WTC11 (cell line): ENCODE measurements around the gene OBSCN. TPM values are rescaled to one million over a fixed set of nuclear protein-coding genes. Genes with fewer than 3 reads are reported as not detected.

Source experiments
- ATAC-seq: fragments of 200-7000 bp; cut with Tn5 transposase; 2 replicates; pipeline ENCODE4 v1.10.0; 2021; ENCODE audit warnings: mild to moderate bottlenecking, moderate library complexity
- CTCF ChIA-PET: fragments of 300-600 bp; sonication (Branson Sonifier 250); formaldehyde crosslinking; loops from one replicate; lab custom pipeline; 2021; ENCODE audit warnings: antibody characterized with exemption; lab: Charles Lee
- POLR2A ChIA-PET: fragments of 350-600 bp; sonication (Branson Sonifier 250); formaldehyde crosslinking; loops from one replicate; lab custom pipeline; 2021; ENCODE audit warnings: antibody characterized with exemption; lab: Charles Lee
- DNase-seq: peaks from one replicate; pipeline ENCODE4 v3.0.0; 2021; ENCODE audit warnings: low spot score
- H3K27ac Mint-ChIP-seq: 2 replicates; pipeline ENCODE4 v1.8.0; 2021; ENCODE audit warnings: mixed read lengths
- H3K27me3 Mint-ChIP-seq: 2 replicates; pipeline ENCODE4 v1.8.0; 2021; ENCODE audit warnings: low read depth, mild to moderate bottlenecking, moderate library complexity, mixed read lengths
- H3K36me3 Mint-ChIP-seq: 2 replicates; pipeline ENCODE4 v1.8.0; 2021; ENCODE audit warnings: mixed read lengths
- H3K4me1 Mint-ChIP-seq: 2 replicates; pipeline ENCODE4 v1.8.0; 2022; ENCODE audit warnings: mixed read lengths
- H3K4me3 Mint-ChIP-seq: 2 replicates; pipeline ENCODE4 v1.8.0; 2021; ENCODE audit warnings: mild to moderate bottlenecking, moderate library complexity, mixed read lengths
- H3K9me3 Mint-ChIP-seq: 2 replicates; pipeline ENCODE4 v1.8.0; 2021; ENCODE audit warnings: mixed read lengths
- EMX1 ChIP-seq: fragments of 250-450 bp; sonication (Bioruptor Pico); IDR thresholded peaks from 2 replicates; pipeline ENCODE4 v1.8.0; 2021; ENCODE audit warnings: mild to moderate bottlenecking
- FOXJ3 ChIP-seq: sonication (generic); formaldehyde crosslinking; IDR thresholded peaks from 2 replicates; pipeline ENCODE4 v1.9.0; 2021; ENCODE audit warnings: missing genetic modification reagents, mild to moderate bottlenecking, borderline replicate concordance
- MXD4 ChIP-seq: fragments of 250-450 bp; sonication (Bioruptor Pico); IDR thresholded peaks from 2 replicates; pipeline ENCODE4 v1.8.0; 2021; ENCODE audit warnings: mild to moderate bottlenecking, moderate library complexity, borderline replicate concordance
- NFYB ChIP-seq: sonication (generic); formaldehyde crosslinking; conservative IDR thresholded peaks from 2 replicates; pipeline ENCODE4 v1.8.0; 2022; ENCODE audit warnings: low read depth, missing genetic modification reagents
- NR2C2 ChIP-seq: sonication (generic); formaldehyde crosslinking; IDR thresholded peaks from 2 replicates; pipeline ENCODE4 v1.8.0; 2022; ENCODE audit warnings: mild to moderate bottlenecking, missing genetic modification reagents
- OVOL2 ChIP-seq: fragments of 250-450 bp; sonication (Bioruptor Pico); IDR thresholded peaks from 2 replicates; pipeline ENCODE4 v1.9.0; 2021; ENCODE audit warnings: mild to moderate bottlenecking, borderline replicate concordance
- SOX15 ChIP-seq: fragments of 250-450 bp; sonication (Bioruptor Pico); IDR thresholded peaks from 2 replicates; pipeline ENCODE4 v1.9.0; 2021; ENCODE audit warnings: mild to moderate bottlenecking
- TP53 ChIP-seq: sonication (generic); formaldehyde crosslinking; IDR thresholded peaks from 2 replicates; pipeline ENCODE4 v1.8.1; 2023; ENCODE audit warnings: mild to moderate bottlenecking, missing genetic modification reagents
- ZNF138 ChIP-seq: sonication (generic); formaldehyde crosslinking; conservative IDR thresholded peaks from 2 replicates; pipeline ENCODE4 v1.8.1; 2022; ENCODE audit warnings: mild to moderate bottlenecking, moderate library complexity, missing genetic modification reagents
- total RNA-seq: library from RNA; stranded (reverse); gene quantifications from 3 replicates; pipeline ENCODE4 v1.2.3, GENCODE V29; 2021
- TF ChIP-seq, protein P1 (sequence below): fragments of 250-450 bp; sonication (Bioruptor Pico); conservative IDR thresholded peaks from 2 replicates; pipeline ENCODE4 v1.9.0; 2021; ENCODE audit warnings: mild to moderate bottlenecking
- TF ChIP-seq, protein P2 (sequence below): sonication (generic); formaldehyde crosslinking; IDR thresholded peaks from 2 replicates; pipeline ENCODE4 v1.8.1; 2023; ENCODE audit warnings: mild to moderate bottlenecking, moderate library complexity, missing genetic modification reagents
- TF ChIP-seq, protein P3 (sequence below): sonication (generic); formaldehyde crosslinking; IDR thresholded peaks from 2 replicates; pipeline ENCODE4 v1.8.1; 2023; ENCODE audit warnings: mild to moderate bottlenecking, missing genetic modification reagents, borderline replicate concordance
- TF ChIP-seq, protein P4 (sequence below): sonication (generic); formaldehyde crosslinking; conservative IDR thresholded peaks from 2 replicates; pipeline ENCODE4 v1.8.1; 2023; ENCODE audit warnings: mild to moderate bottlenecking, low read depth, missing genetic modification reagents, moderate library complexity
- TF ChIP-seq, protein P5 (sequence below): sonication (generic); formaldehyde crosslinking; IDR thresholded peaks from 2 replicates; pipeline ENCODE4 v1.8.0; 2023; ENCODE audit warnings: mild to moderate bottlenecking, missing genetic modification reagents
- TF ChIP-seq, protein P6 (sequence below): sonication (generic); formaldehyde crosslinking; IDR thresholded peaks from 2 replicates; pipeline ENCODE4 v1.8.0; 2022; ENCODE audit warnings: mild to moderate bottlenecking, missing genetic modification reagents
- TF ChIP-seq, protein P7 (sequence below): sonication (generic); formaldehyde crosslinking; IDR thresholded peaks from 2 replicates; pipeline ENCODE4 v1.8.0; 2022; ENCODE audit warnings: mild to moderate bottlenecking, missing genetic modification reagents

The OBSCN gene
- total RNA-seq, 1 experiment from 2014 or later: 38.8 TPM

DNA sequence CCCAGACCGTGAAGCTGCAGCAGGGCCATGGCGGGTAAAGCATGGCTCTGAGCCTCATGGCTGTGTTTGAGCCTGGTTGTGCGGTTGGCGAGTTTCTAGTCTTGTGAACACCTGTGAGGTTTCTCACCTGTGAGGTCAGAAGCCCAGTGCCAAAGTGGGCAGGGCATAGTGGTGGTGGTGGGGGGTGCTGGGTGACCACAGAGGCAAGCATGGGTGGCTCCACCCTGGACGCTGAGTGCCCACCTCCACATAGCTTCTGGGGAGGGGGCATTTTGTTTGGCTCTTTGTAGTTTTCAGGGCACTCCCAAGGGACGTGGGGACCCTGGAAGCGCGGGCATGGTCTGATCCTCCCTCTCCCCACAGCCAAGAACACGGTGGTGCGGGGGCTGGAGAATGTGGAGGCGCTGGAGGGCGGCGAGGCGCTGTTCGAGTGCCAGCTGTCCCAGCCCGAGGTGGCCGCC, 107.7 kb downstream of the OBSCN start:
- TF ChIP-seq MXD4 (CRISPR knock-in tag) (no peak), NR2C2 (no peak), OVOL2 (no peak), SOX15 (CRISPR knock-in tag) (no peak), FOXJ3 (CRISPR knock-in tag) (no peak), TP53 (no peak), EMX1 (CRISPR knock-in tag) (no peak), NFYB (CRISPR knock-in tag) (no peak), ZNF138 (CRISPR knock-in tag) (no peak)
- TF ChIP-seq, protein P1, sequence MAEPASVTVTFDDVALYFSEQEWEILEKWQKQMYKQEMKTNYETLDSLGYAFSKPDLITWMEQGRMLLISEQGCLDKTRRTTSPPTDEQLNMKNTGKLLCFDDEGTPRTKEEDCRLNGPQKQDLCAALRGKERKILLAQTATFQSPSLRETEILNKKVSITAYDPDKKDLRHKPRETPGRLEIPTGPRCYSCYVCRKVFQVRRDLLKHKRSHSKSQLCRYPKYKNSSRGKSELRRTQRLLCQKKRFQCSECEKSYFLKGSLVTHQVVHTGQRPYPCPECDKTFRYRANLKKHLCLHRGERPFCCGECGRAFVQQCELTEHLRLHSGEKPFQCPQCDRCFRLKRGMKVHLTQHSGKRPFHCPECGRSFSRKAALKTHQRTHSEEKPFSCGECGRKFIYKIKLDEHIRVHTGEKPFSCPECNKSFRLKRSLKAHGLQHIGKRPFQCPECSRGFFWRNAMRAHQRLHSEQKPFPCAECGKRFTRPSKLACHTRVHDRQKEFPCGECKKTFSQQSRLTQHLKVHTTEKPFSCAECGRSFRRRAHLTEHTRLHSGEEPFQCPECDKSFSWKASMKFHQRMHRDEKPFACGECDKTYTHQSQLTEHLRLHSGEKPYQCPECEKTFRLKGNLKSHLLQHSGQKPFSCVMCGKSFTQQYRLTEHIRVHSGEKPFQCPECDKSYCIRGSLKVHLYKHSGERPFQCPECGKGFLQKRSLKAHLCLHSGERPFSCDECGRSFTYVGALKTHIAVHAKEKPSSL (CRISPR knock-in tag): no peak
- TF ChIP-seq, protein P2, sequence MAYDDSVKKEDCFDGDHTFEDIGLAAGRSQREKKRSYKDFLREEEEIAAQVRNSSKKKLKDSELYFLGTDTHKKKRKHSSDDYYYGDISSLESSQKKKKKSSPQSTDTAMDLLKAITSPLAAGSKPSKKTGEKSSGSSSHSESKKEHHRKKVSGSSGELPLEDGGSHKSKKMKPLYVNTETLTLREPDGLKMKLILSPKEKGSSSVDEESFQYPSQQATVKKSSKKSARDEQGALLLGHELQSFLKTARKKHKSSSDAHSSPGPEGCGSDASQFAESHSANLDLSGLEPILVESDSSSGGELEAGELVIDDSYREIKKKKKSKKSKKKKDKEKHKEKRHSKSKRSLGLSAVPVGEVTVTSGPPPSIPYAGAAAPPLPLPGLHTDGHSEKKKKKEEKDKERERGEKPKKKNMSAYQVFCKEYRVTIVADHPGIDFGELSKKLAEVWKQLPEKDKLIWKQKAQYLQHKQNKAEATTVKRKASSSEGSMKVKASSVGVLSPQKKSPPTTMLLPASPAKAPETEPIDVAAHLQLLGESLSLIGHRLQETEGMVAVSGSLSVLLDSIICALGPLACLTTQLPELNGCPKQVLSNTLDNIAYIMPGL (CRISPR knock-in tag): no peak
- TF ChIP-seq, protein P3, sequence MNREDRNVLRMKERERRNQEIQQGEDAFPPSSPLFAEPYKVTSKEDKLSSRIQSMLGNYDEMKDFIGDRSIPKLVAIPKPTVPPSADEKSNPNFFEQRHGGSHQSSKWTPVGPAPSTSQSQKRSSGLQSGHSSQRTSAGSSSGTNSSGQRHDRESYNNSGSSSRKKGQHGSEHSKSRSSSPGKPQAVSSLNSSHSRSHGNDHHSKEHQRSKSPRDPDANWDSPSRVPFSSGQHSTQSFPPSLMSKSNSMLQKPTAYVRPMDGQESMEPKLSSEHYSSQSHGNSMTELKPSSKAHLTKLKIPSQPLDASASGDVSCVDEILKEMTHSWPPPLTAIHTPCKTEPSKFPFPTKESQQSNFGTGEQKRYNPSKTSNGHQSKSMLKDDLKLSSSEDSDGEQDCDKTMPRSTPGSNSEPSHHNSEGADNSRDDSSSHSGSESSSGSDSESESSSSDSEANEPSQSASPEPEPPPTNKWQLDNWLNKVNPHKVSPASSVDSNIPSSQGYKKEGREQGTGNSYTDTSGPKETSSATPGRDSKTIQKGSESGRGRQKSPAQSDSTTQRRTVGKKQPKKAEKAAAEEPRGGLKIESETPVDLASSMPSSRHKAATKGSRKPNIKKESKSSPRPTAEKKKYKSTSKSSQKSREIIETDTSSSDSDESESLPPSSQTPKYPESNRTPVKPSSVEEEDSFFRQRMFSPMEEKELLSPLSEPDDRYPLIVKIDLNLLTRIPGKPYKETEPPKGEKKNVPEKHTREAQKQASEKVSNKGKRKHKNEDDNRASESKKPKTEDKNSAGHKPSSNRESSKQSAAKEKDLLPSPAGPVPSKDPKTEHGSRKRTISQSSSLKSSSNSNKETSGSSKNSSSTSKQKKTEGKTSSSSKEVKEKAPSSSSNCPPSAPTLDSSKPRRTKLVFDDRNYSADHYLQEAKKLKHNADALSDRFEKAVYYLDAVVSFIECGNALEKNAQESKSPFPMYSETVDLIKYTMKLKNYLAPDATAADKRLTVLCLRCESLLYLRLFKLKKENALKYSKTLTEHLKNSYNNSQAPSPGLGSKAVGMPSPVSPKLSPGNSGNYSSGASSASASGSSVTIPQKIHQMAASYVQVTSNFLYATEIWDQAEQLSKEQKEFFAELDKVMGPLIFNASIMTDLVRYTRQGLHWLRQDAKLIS (CRISPR knock-in tag): no peak
- TF ChIP-seq, protein P4, sequence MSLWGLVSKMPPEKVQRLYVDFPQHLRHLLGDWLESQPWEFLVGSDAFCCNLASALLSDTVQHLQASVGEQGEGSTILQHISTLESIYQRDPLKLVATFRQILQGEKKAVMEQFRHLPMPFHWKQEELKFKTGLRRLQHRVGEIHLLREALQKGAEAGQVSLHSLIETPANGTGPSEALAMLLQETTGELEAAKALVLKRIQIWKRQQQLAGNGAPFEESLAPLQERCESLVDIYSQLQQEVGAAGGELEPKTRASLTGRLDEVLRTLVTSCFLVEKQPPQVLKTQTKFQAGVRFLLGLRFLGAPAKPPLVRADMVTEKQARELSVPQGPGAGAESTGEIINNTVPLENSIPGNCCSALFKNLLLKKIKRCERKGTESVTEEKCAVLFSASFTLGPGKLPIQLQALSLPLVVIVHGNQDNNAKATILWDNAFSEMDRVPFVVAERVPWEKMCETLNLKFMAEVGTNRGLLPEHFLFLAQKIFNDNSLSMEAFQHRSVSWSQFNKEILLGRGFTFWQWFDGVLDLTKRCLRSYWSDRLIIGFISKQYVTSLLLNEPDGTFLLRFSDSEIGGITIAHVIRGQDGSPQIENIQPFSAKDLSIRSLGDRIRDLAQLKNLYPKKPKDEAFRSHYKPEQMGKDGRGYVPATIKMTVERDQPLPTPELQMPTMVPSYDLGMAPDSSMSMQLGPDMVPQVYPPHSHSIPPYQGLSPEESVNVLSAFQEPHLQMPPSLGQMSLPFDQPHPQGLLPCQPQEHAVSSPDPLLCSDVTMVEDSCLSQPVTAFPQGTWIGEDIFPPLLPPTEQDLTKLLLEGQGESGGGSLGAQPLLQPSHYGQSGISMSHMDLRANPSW: no peak
- TF ChIP-seq, protein P5, sequence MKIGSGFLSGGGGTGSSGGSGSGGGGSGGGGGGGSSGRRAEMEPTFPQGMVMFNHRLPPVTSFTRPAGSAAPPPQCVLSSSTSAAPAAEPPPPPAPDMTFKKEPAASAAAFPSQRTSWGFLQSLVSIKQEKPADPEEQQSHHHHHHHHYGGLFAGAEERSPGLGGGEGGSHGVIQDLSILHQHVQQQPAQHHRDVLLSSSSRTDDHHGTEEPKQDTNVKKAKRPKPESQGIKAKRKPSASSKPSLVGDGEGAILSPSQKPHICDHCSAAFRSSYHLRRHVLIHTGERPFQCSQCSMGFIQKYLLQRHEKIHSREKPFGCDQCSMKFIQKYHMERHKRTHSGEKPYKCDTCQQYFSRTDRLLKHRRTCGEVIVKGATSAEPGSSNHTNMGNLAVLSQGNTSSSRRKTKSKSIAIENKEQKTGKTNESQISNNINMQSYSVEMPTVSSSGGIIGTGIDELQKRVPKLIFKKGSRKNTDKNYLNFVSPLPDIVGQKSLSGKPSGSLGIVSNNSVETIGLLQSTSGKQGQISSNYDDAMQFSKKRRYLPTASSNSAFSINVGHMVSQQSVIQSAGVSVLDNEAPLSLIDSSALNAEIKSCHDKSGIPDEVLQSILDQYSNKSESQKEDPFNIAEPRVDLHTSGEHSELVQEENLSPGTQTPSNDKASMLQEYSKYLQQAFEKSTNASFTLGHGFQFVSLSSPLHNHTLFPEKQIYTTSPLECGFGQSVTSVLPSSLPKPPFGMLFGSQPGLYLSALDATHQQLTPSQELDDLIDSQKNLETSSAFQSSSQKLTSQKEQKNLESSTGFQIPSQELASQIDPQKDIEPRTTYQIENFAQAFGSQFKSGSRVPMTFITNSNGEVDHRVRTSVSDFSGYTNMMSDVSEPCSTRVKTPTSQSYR: no peak
- TF ChIP-seq, protein P6, sequence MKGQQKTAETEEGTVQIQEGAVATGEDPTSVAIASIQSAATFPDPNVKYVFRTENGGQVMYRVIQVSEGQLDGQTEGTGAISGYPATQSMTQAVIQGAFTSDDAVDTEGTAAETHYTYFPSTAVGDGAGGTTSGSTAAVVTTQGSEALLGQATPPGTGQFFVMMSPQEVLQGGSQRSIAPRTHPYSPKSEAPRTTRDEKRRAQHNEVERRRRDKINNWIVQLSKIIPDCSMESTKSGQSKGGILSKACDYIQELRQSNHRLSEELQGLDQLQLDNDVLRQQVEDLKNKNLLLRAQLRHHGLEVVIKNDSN (CRISPR knock-in tag): no peak
- TF ChIP-seq, protein P7, sequence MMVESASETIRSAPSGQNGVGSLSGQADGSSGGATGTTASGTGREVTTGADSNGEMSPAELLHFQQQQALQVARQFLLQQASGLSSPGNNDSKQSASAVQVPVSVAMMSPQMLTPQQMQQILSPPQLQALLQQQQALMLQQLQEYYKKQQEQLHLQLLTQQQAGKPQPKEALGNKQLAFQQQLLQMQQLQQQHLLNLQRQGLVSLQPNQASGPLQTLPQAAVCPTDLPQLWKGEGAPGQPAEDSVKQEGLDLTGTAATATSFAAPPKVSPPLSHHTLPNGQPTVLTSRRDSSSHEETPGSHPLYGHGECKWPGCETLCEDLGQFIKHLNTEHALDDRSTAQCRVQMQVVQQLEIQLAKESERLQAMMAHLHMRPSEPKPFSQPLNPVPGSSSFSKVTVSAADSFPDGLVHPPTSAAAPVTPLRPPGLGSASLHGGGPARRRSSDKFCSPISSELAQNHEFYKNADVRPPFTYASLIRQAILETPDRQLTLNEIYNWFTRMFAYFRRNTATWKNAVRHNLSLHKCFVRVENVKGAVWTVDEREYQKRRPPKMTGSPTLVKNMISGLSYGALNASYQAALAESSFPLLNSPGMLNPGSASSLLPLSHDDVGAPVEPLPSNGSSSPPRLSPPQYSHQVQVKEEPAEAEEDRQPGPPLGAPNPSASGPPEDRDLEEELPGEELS (CRISPR knock-in tag): no peak
- Mint-ChIP-seq H3K9me3 (peaks cover 7% of the 10 kb centered on the region), H3K27me3 (no peaks in the 10 kb centered on the region; the same call in 1 of the 2 replicates), H3K27ac (no peak overlapping the region), H3K4me1 (no peaks in the 10 kb centered on the region), H3K4me3 (no peak overlapping the region), H3K36me3 (peaks cover 20% of the 10 kb centered on the region)
- ATAC-seq (no peak), DNase-seq (no peak)
- ChIA-PET CTCF (interaction anchor here (0.9 to 1.1 kb wide), 2 partner anchors 33 to 150 kb away, joined by 3 read pairs; partner anchors contain the start of gene IBA57), POLR2A (interaction anchor here (0.5 to 1.2 kb wide), 2 partner anchors 25 to 48 kb away, joined by 3 to 4 read pairs; no protein-coding TSS in a partner anchor)
